HUES64 (cell line): ENCODE data around the gene TMEM161A.
A peak's percentile ranks its signal among the peaks of the same experiment; 100 is the strongest.

Experiments used
- H3K27ac ChIP-seq: 2 replicates; pipeline ENCODE4 v1.7.0; 2013; ENCODE audit warnings: low read depth, low read length, inconsistent platforms
- H3K27me3 ChIP-seq: 2 replicates; pipeline ENCODE4 v1.6.1; 2013; ENCODE audit warnings: mild to moderate bottlenecking, low read length; ENCODE audit not compliant: insufficient read depth
- H3K36me3 ChIP-seq: 2 replicates; pipeline ENCODE4 v1.6.1; 2013; ENCODE audit warnings: mild to moderate bottlenecking, low read length; ENCODE audit not compliant: insufficient read depth
- H3K4me1 ChIP-seq: 2 replicates; pipeline ENCODE4 v1.6.1; 2013; ENCODE audit warnings: mild to moderate bottlenecking, low read length, moderate library complexity; ENCODE audit not compliant: insufficient read depth
- H3K4me3 ChIP-seq: 2 replicates; pipeline ENCODE4 v1.5.1; 2013; ENCODE audit warnings: mild to moderate bottlenecking, low read length, moderate library complexity
- H3K9ac ChIP-seq: 2 replicates; pipeline ENCODE4 v1.6.1; 2013; ENCODE audit warnings: mild to moderate bottlenecking, low read depth, low read length
- H3K9me3 ChIP-seq: 2 replicates; pipeline ENCODE4 v1.6.1; 2013; ENCODE audit warnings: low read depth, low read length; ENCODE audit not compliant: insufficient read depth
- WGBS: fragments of 150-250, 120-280 bp; methylation state at CpG from one replicate; pipeline ENCODE4 v1.1.7; 2013; ENCODE audit warnings: missing lambda C conversion rate; 5-methylcytosine and 5-hydroxymethylcytosine counted together

TMEM161A gene

DNA sequence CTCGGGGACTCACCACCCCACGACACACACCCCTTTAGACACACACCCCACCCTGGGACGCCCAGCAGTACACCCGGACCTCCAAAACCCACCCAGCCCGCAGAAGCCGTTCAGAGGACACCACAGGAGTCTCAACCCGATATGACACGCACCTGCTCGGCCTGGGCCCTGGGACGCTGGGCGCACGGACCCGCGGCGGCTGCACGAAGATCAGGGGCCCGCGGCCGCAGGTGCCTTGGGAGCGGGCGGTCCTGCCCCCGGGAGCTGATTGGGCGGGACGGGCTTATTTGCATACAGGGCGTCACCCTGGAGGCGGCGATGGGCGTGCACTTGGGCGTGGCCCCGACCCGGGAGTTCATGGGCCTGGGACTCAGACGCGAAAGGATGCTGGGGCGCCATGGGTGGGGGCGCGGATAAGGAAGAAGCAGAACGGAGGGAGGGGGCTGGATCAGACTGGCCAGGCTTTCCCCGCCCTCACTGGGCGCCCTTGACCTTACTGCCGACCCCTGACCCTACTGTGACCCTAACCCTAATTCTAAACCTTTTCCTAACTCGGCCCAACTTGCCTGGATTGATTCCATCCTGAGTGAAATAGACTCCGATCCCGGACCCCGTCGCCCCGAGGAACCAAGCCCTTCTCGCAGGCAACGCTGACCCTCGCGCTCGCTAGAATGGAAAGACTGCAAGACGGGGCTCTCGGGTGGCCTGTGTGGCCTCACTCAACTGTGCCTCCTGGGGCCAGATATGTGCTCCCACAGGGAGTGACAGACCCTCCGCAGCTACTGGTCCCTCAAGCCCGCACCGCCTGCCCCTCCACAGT, 32.0 kb upstream of the TMEM161A start, which contains the start of gene MEF2B:
MEF2B (minus strand) TSS at position 211 of the 820 bp plus-strand sequence. CDS start 19,528 bp downstream, outside the sequence.
- Histone ChIP-seq H3K4me3 (peak within 1 kb of the TSS; percentile 48), H3K27ac (no peak within 1 kb of the TSS), H3K4me1 (no peaks in the 10 kb centered on the region; the same call in 1 of the 2 replicates), H3K9me3 (no peaks in the 10 kb centered on the region), H3K27me3 (peaks cover 26% of the 10 kb centered on the region), H3K9ac (no peak within 1 kb of the TSS), H3K36me3 (no peaks in the 10 kb centered on the region)
- WGBS, result 14% methylated on average over 56 of the region's 56 CpGs

DNA sequence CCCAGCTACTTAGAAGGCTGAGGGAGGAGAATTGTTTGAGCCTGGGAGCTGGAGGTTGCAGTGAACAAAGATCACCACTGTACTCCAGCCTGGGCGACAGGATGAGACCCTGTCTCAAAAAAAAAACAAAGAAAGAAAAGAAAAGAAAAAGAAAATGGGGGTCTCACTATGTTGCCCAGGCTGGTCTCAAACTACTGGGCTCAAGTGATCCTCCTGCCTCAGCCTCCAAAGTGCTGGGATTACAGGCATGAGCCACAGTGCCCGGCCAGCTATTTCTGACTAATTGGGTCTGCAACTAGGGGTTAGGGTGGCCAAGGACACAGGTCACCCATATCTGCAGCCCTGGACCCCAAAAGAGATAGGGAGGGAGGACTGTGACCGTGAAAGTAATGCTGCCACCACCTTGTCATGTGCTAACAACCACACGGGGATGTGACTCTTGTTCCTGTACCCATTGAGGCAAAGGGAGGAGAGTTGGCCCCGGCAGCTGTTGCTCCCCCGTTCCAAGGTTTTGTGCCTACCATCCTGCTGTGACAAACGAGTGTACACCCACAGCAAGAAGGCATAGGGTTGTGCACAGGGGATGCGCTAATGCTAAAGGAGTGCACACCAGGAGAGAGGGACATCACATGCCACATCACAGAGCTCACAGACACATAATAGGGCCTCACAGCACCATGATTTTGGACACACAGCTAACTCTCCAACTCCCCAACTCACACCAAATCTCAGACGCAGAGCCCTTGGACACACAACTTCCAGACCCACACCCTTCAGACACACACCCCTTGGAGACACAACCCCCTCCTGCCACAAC, 31.2 kb upstream of the TMEM161A start:
- 74% methylated on average over 9 of the region's 9 CpGs for WGBS
- Histone ChIP-seq H3K9me3 (no peaks in the 10 kb centered on the region), H3K4me3 (peak overlapping the region; percentile 48), H3K27ac (no peak overlapping the region), H3K4me1 (no peaks in the 10 kb centered on the region; the same call in 1 of the 2 replicates), H3K27me3 (peaks cover 26% of the 10 kb centered on the region), H3K36me3 (no peaks in the 10 kb centered on the region), H3K9ac (no peak overlapping the region)

DNA sequence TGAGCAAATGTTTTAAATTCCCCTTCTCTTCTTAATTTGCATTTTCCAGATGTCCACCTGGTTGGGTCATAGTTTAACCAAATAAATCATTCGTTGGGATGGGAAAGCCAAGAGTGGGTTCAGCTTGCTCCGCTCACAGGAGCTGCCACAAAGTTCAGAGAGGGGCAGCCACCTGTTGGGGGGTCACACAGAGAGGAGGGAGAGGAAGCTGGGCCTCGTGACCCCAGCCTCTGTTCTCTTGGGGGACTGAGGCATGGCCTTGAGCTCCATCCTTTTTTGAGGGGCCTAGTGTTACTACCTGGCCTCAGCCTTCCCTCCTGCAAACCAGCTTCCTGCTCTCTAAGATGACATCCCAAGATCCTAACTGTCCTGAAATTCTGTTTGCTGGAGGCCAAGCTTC, 29.3 kb upstream of the TMEM161A start:
- no peak overlapping the region for H3K27ac ChIP-seq
- peaks cover 26% of the 10 kb centered on the region for H3K27me3 ChIP-seq
- 75% methylated on average over 3 of the region's 3 CpGs for WGBS
- no peaks in the 10 kb centered on the region for H3K36me3 ChIP-seq
- no peaks in the 10 kb centered on the region for H3K9me3 ChIP-seq
- no peak overlapping the region for H3K4me3 ChIP-seq
- no peak overlapping the region for H3K9ac ChIP-seq
- H3K4me1 ChIP-seq, result no peaks in the 10 kb centered on the region; the same call in 1 of the 2 replicates

DNA sequence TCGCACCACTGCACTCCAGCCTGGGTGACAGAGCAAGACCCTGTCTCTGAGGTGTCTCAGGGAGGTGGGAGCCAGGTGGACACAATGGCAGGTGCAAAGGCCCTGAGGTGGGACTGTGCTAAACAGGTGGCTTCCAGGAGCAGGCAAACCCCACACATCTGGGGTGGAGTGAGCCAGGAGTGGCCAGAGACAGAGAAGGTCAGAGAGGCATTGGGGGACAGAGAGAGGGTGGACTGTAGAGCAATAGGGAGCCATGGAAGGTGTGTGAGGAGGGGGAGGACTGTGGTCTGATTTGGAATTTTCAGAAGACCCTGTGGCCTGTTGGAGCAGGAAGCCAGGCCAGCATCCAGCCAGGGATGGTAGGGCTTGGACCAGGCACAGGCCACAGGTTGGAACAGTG, 27.1 kb upstream of the TMEM161A start:
- H3K27me3 ChIP-seq, result peaks cover 16% of the 10 kb centered on the region
- WGBS, result 96% methylated on average over 1 of the region's 1 CpG
- no peak overlapping the region for H3K9ac ChIP-seq
- no peaks in the 10 kb centered on the region for H3K4me1 ChIP-seq
- H3K27ac ChIP-seq, result no peak overlapping the region
- H3K9me3 ChIP-seq, result no peaks in the 10 kb centered on the region
- H3K36me3 ChIP-seq, result no peaks in the 10 kb centered on the region
- no peak overlapping the region for H3K4me3 ChIP-seq

- Histone ChIP-seq H3K27me3 (no peaks in the 10 kb centered on the region), H3K27ac (no peak overlapping the region), H3K9ac (no peak overlapping the region), H3K9me3 (no peaks in the 10 kb centered on the region), H3K36me3 (no peaks in the 10 kb centered on the region), H3K4me1 (no peaks in the 10 kb centered on the region), H3K4me3 (no peak overlapping the region)
- WGBS, result 92% methylated on average over 7 of the region's 7 CpGs
These were observed 24.2 kb upstream of the TMEM161A start for GRCh38 chr19:19162495-19162894.

DNA sequence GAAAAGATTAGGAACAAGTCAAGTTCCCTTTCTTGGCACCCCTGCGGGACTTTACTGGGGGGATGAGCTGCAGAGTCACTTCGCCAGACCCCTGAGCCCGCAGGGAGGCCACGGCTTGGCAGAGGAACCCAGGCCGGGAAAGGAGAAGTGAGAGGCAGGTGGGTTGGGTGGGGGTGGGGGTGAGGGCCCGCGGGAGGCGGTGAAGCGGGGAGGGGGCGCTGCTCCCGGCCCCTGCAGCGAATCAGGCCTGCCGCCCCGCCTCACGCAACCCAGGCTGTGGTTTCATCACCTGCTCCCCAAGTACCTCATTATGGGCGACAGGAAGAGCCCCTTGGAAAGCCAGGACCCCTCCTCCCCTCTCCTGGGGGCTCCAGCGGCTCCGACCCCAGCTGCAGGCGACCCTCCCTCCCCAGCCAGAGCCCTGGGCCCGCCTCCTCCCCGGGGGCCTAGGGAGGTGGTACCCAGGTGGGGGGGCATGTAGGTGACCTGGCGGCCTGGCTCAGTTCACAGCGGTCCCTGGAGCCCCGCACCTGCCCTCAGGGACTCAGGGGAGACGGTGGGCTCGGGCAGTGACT, 22.3 kb upstream of the TMEM161A start:
- Histone ChIP-seq H3K9me3 (no peaks in the 10 kb centered on the region), H3K27me3 (no peaks in the 10 kb centered on the region), H3K9ac (peak overlapping the region; percentile 67), H3K4me1 (no peaks in the 10 kb centered on the region), H3K27ac (peak overlapping the region; percentile 64; the same call in 1 of the 2 replicates), H3K36me3 (no peaks in the 10 kb centered on the region), H3K4me3 (no peak overlapping the region)
- WGBS, result 56% methylated on average over 26 of the region's 26 CpGs

DNA sequence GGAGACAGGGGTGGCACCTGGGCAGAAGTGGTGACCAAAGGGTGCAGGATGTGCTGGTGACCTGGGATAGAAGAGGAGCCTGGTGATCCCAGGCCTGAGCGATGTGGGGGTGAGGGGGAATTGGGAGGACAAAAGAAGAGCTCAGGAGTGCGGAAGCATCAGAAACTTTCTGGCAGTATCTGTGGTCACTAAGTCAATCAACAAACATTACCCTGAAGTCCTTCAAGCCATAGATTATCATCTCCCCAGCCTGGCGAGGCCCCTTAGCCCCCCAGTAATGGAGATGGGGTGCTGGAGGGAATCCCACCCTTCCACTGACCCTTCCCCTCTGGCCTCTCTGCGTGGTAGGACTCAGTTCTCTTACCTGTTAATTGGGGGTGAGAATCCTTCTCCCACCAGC, 21.3 kb upstream of the TMEM161A start:
- H3K27ac ChIP-seq, result no peak overlapping the region
- no peaks in the 10 kb centered on the region for H3K4me1 ChIP-seq
- H3K9me3 ChIP-seq, result no peaks in the 10 kb centered on the region
- H3K9ac ChIP-seq, result no peak overlapping the region
- no peaks in the 10 kb centered on the region for H3K27me3 ChIP-seq
- no peaks in the 10 kb centered on the region for H3K36me3 ChIP-seq
- WGBS, result 100% methylated on average over 3 of the region's 4 CpGs
- H3K4me3 ChIP-seq, result no peak overlapping the region

DNA sequence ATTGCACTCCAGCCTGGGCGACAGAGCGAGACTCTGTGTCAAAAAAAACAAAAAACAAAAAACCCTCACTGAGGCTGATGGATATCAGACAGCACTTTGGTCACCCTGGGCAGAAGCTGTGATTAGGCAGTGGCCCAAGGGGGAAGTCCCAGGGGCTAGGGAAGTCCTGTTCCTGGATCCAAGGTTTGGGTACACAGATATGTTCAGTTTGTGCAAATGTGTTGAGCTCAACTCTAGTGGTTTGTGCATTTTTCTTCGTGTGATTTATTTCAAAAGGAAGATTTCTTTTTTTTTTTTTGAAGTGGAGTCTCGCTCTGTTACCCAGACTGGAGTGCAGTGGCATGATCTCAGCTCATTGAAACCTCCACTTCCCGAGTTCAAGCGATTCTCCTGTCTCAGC, 19.5 kb upstream of the TMEM161A start:
- Histone ChIP-seq H3K9me3 (no peaks in the 10 kb centered on the region), H3K27ac (no peak overlapping the region), H3K4me3 (no peak overlapping the region), H3K27me3 (no peaks in the 10 kb centered on the region), H3K9ac (no peak overlapping the region), H3K36me3 (no peaks in the 10 kb centered on the region), H3K4me1 (no peaks in the 10 kb centered on the region)
- WGBS, result 88% methylated on average over 6 of the region's 6 CpGs

DNA sequence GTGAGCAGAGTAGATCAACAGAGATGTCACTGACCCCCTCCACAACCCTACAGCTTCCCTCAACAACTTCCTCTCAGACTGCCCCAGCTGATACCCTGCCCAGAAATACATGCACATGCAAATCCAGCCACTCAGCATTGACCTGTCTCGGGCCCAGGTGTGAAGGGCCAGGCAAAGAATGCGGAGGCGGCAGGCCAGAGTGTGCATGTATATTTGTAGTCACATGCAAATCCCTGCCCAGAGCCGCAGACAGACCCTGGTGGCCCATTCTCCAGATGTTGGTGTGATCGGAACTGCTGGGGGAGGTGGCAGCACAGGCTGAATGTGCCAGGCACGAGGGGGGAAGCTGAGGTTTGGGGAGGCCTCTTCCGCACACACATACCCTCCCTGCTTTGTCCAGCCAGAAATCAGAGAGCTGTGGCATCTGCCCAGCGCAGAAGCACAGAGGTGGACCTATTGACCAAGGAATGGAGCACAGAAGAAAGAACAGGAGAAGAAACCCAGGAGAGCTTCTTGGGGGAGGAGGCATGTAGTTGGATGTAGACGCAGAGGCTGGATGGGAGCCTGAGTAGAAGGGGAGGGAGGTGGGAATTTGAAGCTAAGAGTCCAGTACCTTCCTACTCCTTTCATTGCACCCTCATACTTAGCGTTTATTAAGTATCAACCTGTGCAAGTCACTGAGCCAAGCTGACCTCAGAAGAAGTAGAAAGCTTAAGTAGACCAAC, 17.4 kb upstream of the TMEM161A start:
- Histone ChIP-seq H3K27me3 (no peaks in the 10 kb centered on the region), H3K27ac (no peak overlapping the region), H3K4me3 (no peak overlapping the region), H3K9me3 (no peaks in the 10 kb centered on the region), H3K9ac (no peak overlapping the region), H3K4me1 (no peaks in the 10 kb centered on the region), H3K36me3 (no peaks in the 10 kb centered on the region)
- WGBS, result 89% methylated on average over 10 of the region's 10 CpGs

GRCh38 chr19:19154768-19155494, 16.7 kb upstream of the TMEM161A start:
- WGBS, result 86% methylated on average over 6 of the region's 6 CpGs
- Histone ChIP-seq H3K27ac (no peak overlapping the region), H3K4me3 (no peak overlapping the region), H3K9ac (no peak overlapping the region), H3K9me3 (no peaks in the 10 kb centered on the region), H3K27me3 (no peaks in the 10 kb centered on the region), H3K4me1 (no peaks in the 10 kb centered on the region), H3K36me3 (no peaks in the 10 kb centered on the region)
